H1 (cell line): ENCODE results near the gene LRRC3B. TPM values are rescaled to one million over a fixed set of nuclear protein-coding genes. Genes with fewer than 3 reads are reported as not detected.

Experiments
- CTCF ChIA-PET: fragments of 300-600 bp; sonication (Branson Sonifier 250); formaldehyde crosslinking; loops from one replicate; lab custom pipeline; 2021; ENCODE audit not compliant: partially characterized antibody; lab: Charles Lee
- POLR2A ChIA-PET: fragments of 300-600 bp; sonication (Branson Sonifier 250); formaldehyde crosslinking; loops from one replicate; lab custom pipeline; 2021; ENCODE audit warnings: inconsistent platforms; ENCODE audit not compliant: partially characterized antibody; lab: Charles Lee
- DNase-seq, 2 experiments: peaks; one replicate each; pipeline versions ENCODE4 v3.0.0 to v3.0.0-alpha.2; 2010 to 2022; ENCODE audit warnings: low spot score in 2 of 2, low read depth in 1 of 2, mixed read lengths in 1 of 2
- FAIRE-seq: peaks from 2 replicates; lab custom pipeline; 2011; peaks lifted over from hg19 to GRCh38; lab: Jason Lieb, UNC
- H2AFZ ChIP-seq: 2 replicates; pipeline ENCODE4 v1.8.1; 2012; ENCODE audit warnings: low read length, inconsistent platforms
- H2AK5ac ChIP-seq: 2 replicates; pipeline ENCODE4 v1.6.1; 2013; ENCODE audit warnings: low read depth, low read length
- H2BK120ac ChIP-seq: replicated peaks from 2 replicates; pipeline ENCODE3; 2013; ENCODE audit warnings: low read depth, low read length, inconsistent platforms
- H2BK12ac ChIP-seq: 2 replicates; pipeline ENCODE4 v1.6.1; 2013; ENCODE audit warnings: low read depth, low read length
- H2BK15ac ChIP-seq: 2 replicates; pipeline ENCODE4 v1.6.1; 2013; ENCODE audit warnings: low read length
- H2BK20ac ChIP-seq: 2 replicates; pipeline ENCODE4 v1.6.1; 2013; ENCODE audit warnings: low read length
- H2BK5ac ChIP-seq: 2 replicates; pipeline ENCODE4 v1.6.1; 2013; ENCODE audit warnings: low read depth, low read length
- H3K14ac ChIP-seq: 2 replicates; pipeline ENCODE4 v1.6.1; 2013; ENCODE audit warnings: inconsistent platforms; ENCODE audit not compliant: insufficient read length
- H3K18ac ChIP-seq: 2 replicates; pipeline ENCODE4 v1.6.1; 2013; ENCODE audit warnings: low read length; ENCODE audit errors: extremely low read depth
- H3K23ac ChIP-seq: 2 replicates; pipeline ENCODE4 v1.6.1; 2013; ENCODE audit warnings: inconsistent platforms; ENCODE audit not compliant: insufficient read length
- H3K23me2 ChIP-seq: 2 replicates; pipeline ENCODE4 v1.6.1; 2013; ENCODE audit warnings: low read depth, low read length
- H3K27ac ChIP-seq: 2 replicates; pipeline ENCODE4 v1.6.1; 2011; ENCODE audit warnings: low read depth, low read length, inconsistent platforms
- H3K27me3 ChIP-seq, 4 experiments: replicated peaks in 1 of 4; 1 replicate in 1 of 4; 2 replicates in 3 of 4; pipeline versions ENCODE4 v1.6.1 to v1.8.1; 2011 to 2013; ENCODE audit warnings: low read length in 3 of 4, mild to moderate bottlenecking in 3 of 4, inconsistent platforms in 2 of 4, mixed read lengths in 2 of 4, moderate library complexity in 1 of 4; ENCODE audit not compliant: control insufficient read depth in 3 of 4, insufficient read depth in 3 of 4; ENCODE audit errors: extremely low read depth in 1 of 4
- H3K36me3 ChIP-seq, 4 experiments: 2 replicates each; pipeline versions ENCODE4 v1.6.1 to v1.8.1; 2011 to 2013; ENCODE audit warnings: mild to moderate bottlenecking in 4 of 4, low read length in 3 of 4, moderate library complexity in 2 of 4, control low read depth in 1 of 4, inconsistent platforms in 1 of 4; ENCODE audit not compliant: insufficient read depth in 4 of 4, control insufficient read depth in 2 of 4
- H3K4ac ChIP-seq: replicated peaks from 2 replicates; pipeline ENCODE3; 2013; ENCODE audit warnings: low read length, low read depth, mixed read lengths, inconsistent platforms; ENCODE audit not compliant: insufficient read length
- H3K4me1 ChIP-seq, 4 experiments: replicated peaks in 1 of 4; 1 replicate in 1 of 4; 2 replicates in 3 of 4; pipeline versions ENCODE4 v1.6.1 to v1.8.1; 2011 to 2013; ENCODE audit warnings: low read length in 3 of 4, inconsistent platforms in 2 of 4, mixed read lengths in 1 of 4; ENCODE audit not compliant: insufficient read depth in 4 of 4, control insufficient read depth in 3 of 4
- H3K4me2 ChIP-seq, 2 experiments: 2 replicates each; pipeline versions ENCODE4 v1.6.1 to v1.8.1; 2011 to 2013; ENCODE audit warnings: low read depth in 2 of 2, low read length in 2 of 2, control low read depth in 1 of 2, inconsistent platforms in 1 of 2, mild to moderate bottlenecking in 1 of 2; ENCODE audit not compliant: insufficient read depth in 1 of 2
- H3K4me3 ChIP-seq, 4 experiments: fragments of 200-600, 300-600 bp in 1 of 4; sonication (generic), shearing (Covaris generic), sonication (Bioruptor Twin) in 1 of 4; 2 replicates each; pipeline versions ENCODE4 v1.5.1 to v1.8.1; 2011 to 2016; ENCODE audit warnings: low read length in 4 of 4, low read depth in 3 of 4, control low read depth in 2 of 4, inconsistent platforms in 2 of 4, mild to moderate bottlenecking in 2 of 4, mixed read lengths in 1 of 4, moderate library complexity in 1 of 4; ENCODE audit not compliant: insufficient read depth in 2 of 4; ENCODE audit errors: extremely low read depth in 1 of 4
- H3K56ac ChIP-seq: replicated peaks from 2 replicates; pipeline ENCODE3; 2013; ENCODE audit warnings: low read depth, mild to moderate bottlenecking, mixed read lengths, low read length, inconsistent platforms; ENCODE audit not compliant: insufficient read length
- H3K79me1 ChIP-seq: 2 replicates; pipeline ENCODE4 v1.6.1; 2013; ENCODE audit warnings: low read depth, low read length, control low read depth
- H3K79me2 ChIP-seq, 2 experiments: 2 replicates each; pipeline versions ENCODE4 v1.6.1 to v1.8.1; 2012 to 2013; ENCODE audit warnings: low read length in 2 of 2, mild to moderate bottlenecking in 2 of 2, inconsistent platforms in 1 of 2; ENCODE audit not compliant: insufficient read depth in 2 of 2, control insufficient read depth in 1 of 2
- H3K9ac ChIP-seq, 4 experiments: replicated peaks in 1 of 4; 1 replicate in 1 of 4; 2 replicates in 3 of 4; pipeline versions ENCODE4 v1.6.1 to v1.8.1; 2011 to 2013; ENCODE audit warnings: low read depth in 3 of 4, low read length in 3 of 4, control low read depth in 2 of 4, mild to moderate bottlenecking in 2 of 4, moderate library complexity in 2 of 4, inconsistent platforms in 1 of 4; ENCODE audit errors: extremely low read depth in 1 of 4
- H3K9me3 ChIP-seq, 2 experiments: 2 replicates each; pipeline versions ENCODE4 v1.6.1 to v1.8.1; 2012 to 2013; ENCODE audit warnings: mild to moderate bottlenecking in 2 of 2, moderate library complexity in 2 of 2, control low read depth in 1 of 2, inconsistent platforms in 1 of 2, low read depth in 1 of 2, low read length in 1 of 2, mixed read lengths in 1 of 2; ENCODE audit not compliant: insufficient read depth in 2 of 2
- H4K20me1 ChIP-seq, 2 experiments: replicated peaks in 1 of 2; 2 replicates each; pipeline versions ENCODE3 to v1.8.1; 2011 to 2013; ENCODE audit warnings: inconsistent platforms in 2 of 2, low read length in 2 of 2, mild to moderate bottlenecking in 1 of 2; ENCODE audit not compliant: insufficient read depth in 2 of 2, control insufficient read depth in 1 of 2
- H4K5ac ChIP-seq: 2 replicates; pipeline ENCODE4 v1.6.1; 2013; ENCODE audit warnings: low read length, low read depth, mixed read lengths, inconsistent platforms; ENCODE audit not compliant: insufficient read length
- H4K8ac ChIP-seq: 2 replicates; pipeline ENCODE4 v1.8.0; 2013; ENCODE audit warnings: mild to moderate bottlenecking, moderate library complexity, low read length, inconsistent platforms; ENCODE audit not compliant: insufficient read depth; ENCODE audit errors: extremely low read depth
- H4K91ac ChIP-seq: replicated peaks from 2 replicates; pipeline ENCODE3; 2013; ENCODE audit warnings: low read length, mixed read lengths, inconsistent platforms; ENCODE audit not compliant: insufficient read length
- POLR2A ChIP-seq, 2 experiments: IDR thresholded peaks; 1 replicate in 1 of 2; 2 replicates in 1 of 2; pipeline ENCODE4 v1.6.1; 2011; ENCODE audit warnings: low read depth in 2 of 2, low read length in 2 of 2, mild to moderate bottlenecking in 2 of 2; ENCODE audit errors: control extremely low read depth in 1 of 2
- WGBS, 2 experiments: shearing (Covaris generic) in 1 of 2; methylation state at CpG; one replicate each; pipeline versions ENCODE4 v1.1.6 to v1.1.7; 2013 to 2015; ENCODE audit warnings: low lambda C conversion rate in 2 of 2, mixed read lengths in 2 of 2, inconsistent platforms in 1 of 2, low coverage in 1 of 2, missing lambda C conversion rate in 1 of 2; ENCODE audit not compliant: insufficient replicate concordance in 2 of 2, insufficient coverage in 1 of 2, insufficient read length in 1 of 2; ENCODE audit errors: extremely low coverage in 1 of 2, missing lambda C conversion rate in 1 of 2; 5-methylcytosine and 5-hydroxymethylcytosine counted together
- polyA plus RNA-seq, 7 experiments: library from polyadenylated mRNA; depleted of rRNA in 3 of 7; stranded (reverse) in 5 of 7; unstranded in 2 of 7; fragments of >200 nt in 5 of 7; fragments of 200-250 nt in 2 of 7; gene quantifications; 1 replicate in 5 of 7; 2 replicates in 1 of 7; 4 replicates in 1 of 7; pipeline versions ENCODE4 v1.2.1 to v1.2.3, GENCODE V29; 2011 to 2013; ENCODE audit warnings: missing spikeins in 2 of 7, mixed read lengths in 2 of 7
- total RNA-seq: library from RNA; stranded (reverse); fragmentation: NEBNext Ultra II Directional; extraction: Animal tissue kit (Norgen Biotek cat#: 25700); gene quantifications from 2 replicates; pipeline ENCODE4 v1.2.1, GENCODE V29; 2021
- TF ChIP-seq, protein P1 (sequence below): IDR thresholded peaks from 2 replicates; pipeline ENCODE4 v1.6.1; 2012; ENCODE audit warnings: low read length, inconsistent platforms

The LRRC3B gene
- total and polyA plus RNA-seq, 2 of the 8 experiments (the other 6 are each of a cell fraction or from before 2014, with no cell fraction given): 1.6 to 3.1 TPM

- Histone ChIP-seq H3K18ac (no peak overlapping the region), H4K91ac (no peak overlapping the region), H3K4ac (no peak overlapping the region), H2BK120ac (no peak overlapping the region), H2AK5ac (no peak overlapping the region), H3K9ac (no peak overlapping the region), H3K27me3 (peaks cover 22 to 26% (median 26%) of the 10 kb centered on the region in 4 experiments), H4K8ac (no peak overlapping the region), H2BK5ac (no peak overlapping the region), H2AFZ (no peak overlapping the region), H3K9me3 (no peaks in the 10 kb centered on the region), H3K4me3 (no peak overlapping the region), H3K79me2 (no peaks in the 10 kb centered on the region), H3K4me2 (no peak overlapping the region), H2BK15ac (no peak overlapping the region), H3K56ac (no peak overlapping the region), H3K79me1 (no peaks in the 10 kb centered on the region), H3K23me2 (no peaks in the 10 kb centered on the region), H2BK20ac (no peak overlapping the region), H4K5ac (no peak overlapping the region), H3K36me3 (no peaks in the 10 kb centered on the region), H2BK12ac (no peak overlapping the region), H4K20me1 (no peaks in the 10 kb centered on the region), H3K4me1 (no peaks in the 10 kb centered on the region), H3K23ac (no peak overlapping the region), H3K14ac (no peak overlapping the region), H3K27ac (no peak overlapping the region)
- ChIA-PET CTCF (interaction anchor here (1.1 kb wide), 1 partner anchor 11 kb away, joined by 4 read pairs; no protein-coding TSS in a partner anchor), POLR2A (no interaction called here)
- 76% methylated on average over 5 of the region's 5 CpGs; no CpG with 5 or more reads in 1 of the 2 experiments for WGBS, 2 experiments
- DNase-seq (no peak), FAIRE-seq (no peak)
- no peak for TF ChIP-seq POLR2A (IDR thresholded peaks at IDR 0.05; ENCODE audit: control extremely low read depth in 1 of 2, low read depth in 2 of 2, low read length in 2 of 2)
- TF ChIP-seq, protein P1, sequence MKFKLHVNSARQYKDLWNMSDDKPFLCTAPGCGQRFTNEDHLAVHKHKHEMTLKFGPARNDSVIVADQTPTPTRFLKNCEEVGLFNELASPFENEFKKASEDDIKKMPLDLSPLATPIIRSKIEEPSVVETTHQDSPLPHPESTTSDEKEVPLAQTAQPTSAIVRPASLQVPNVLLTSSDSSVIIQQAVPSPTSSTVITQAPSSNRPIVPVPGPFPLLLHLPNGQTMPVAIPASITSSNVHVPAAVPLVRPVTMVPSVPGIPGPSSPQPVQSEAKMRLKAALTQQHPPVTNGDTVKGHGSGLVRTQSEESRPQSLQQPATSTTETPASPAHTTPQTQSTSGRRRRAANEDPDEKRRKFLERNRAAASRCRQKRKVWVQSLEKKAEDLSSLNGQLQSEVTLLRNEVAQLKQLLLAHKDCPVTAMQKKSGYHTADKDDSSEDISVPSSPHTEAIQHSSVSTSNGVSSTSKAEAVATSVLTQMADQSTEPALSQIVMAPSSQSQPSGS: no peak
Observed at GRCh38 chr3:26634601-26635000, 12.0 kb downstream of the LRRC3B start.
